ENCODE data around the gene LRRC37A.
"Not testable (repeated sequence)": the region's sequence is repeated elsewhere in the genome, so short reads cannot be mapped to it uniquely, and the experiment has no call there.

DNA sequence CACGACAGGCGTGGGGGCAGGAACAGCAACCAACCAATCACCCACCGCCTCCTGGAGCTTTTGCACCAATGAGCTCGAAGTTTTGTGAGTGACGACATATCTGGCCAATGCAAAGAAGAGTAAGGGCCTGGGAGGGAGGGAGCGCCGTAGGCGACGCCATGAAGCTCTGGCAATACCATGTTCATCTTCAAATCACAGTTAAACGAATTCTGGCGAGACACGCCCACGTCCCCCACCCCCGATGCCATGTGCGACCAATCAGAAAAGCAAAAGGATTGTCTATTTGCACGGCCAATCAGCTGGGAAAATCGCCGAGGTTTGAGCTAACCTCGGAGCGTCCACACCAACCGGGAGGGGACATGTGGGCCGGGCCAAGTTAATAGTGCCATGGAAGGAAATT lies 66.8 kb downstream of the LRRC37A start, which contains the start of gene ARL17B:
- TF ChIP-seq, protein P1, sequence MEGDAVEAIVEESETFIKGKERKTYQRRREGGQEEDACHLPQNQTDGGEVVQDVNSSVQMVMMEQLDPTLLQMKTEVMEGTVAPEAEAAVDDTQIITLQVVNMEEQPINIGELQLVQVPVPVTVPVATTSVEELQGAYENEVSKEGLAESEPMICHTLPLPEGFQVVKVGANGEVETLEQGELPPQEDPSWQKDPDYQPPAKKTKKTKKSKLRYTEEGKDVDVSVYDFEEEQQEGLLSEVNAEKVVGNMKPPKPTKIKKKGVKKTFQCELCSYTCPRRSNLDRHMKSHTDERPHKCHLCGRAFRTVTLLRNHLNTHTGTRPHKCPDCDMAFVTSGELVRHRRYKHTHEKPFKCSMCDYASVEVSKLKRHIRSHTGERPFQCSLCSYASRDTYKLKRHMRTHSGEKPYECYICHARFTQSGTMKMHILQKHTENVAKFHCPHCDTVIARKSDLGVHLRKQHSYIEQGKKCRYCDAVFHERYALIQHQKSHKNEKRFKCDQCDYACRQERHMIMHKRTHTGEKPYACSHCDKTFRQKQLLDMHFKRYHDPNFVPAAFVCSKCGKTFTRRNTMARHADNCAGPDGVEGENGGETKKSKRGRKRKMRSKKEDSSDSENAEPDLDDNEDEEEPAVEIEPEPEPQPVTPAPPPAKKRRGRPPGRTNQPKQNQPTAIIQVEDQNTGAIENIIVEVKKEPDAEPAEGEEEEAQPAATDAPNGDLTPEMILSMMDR (IDR thresholded peaks at IDR 0.05 in 2 of 3, conservative IDR thresholded peaks at IDR 0.05 in 1 of 3; ENCODE audit: borderline replicate concordance in 1 of 3, insufficient read depth in 1 of 3, low read depth in 2 of 3, low read length in 2 of 3): not testable (repeated sequence)
- TF ChIP-seq JUND (IDR thresholded peaks at IDR 0.05); EGR1 (IDR thresholded peaks at IDR 0.05; ENCODE audit: low read depth); YY1 (IDR thresholded peaks at IDR 0.05; ENCODE audit: extremely low read depth, insufficient replicate concordance, low read depth, low read length); CEBPB (IDR thresholded peaks at IDR 0.05; ENCODE audit: low read depth); EZH2phosphoT487 (IDR thresholded peaks at IDR 0.05; ENCODE audit: borderline replicate concordance); POLR2A (IDR thresholded peaks at IDR 0.05; ENCODE audit: borderline replicate concordance, extremely low read depth, insufficient read depth, insufficient read length); POLR2AphosphoS5 (IDR thresholded peaks at IDR 0.05; ENCODE audit: low read depth, low read length); EZH2 (IDR thresholded peaks at IDR 0.05); SIN3A (IDR thresholded peaks at IDR 0.05; ENCODE audit: low read depth); RAD21 (IDR thresholded peaks at IDR 0.05; ENCODE audit: low read depth): not testable (repeated sequence)
- TF ChIP-seq, protein P2, sequence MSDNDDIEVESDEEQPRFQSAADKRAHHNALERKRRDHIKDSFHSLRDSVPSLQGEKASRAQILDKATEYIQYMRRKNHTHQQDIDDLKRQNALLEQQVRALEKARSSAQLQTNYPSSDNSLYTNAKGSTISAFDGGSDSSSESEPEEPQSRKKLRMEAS (IDR thresholded peaks at IDR 0.05): not testable (repeated sequence)
- TF ChIP-seq, protein P3, sequence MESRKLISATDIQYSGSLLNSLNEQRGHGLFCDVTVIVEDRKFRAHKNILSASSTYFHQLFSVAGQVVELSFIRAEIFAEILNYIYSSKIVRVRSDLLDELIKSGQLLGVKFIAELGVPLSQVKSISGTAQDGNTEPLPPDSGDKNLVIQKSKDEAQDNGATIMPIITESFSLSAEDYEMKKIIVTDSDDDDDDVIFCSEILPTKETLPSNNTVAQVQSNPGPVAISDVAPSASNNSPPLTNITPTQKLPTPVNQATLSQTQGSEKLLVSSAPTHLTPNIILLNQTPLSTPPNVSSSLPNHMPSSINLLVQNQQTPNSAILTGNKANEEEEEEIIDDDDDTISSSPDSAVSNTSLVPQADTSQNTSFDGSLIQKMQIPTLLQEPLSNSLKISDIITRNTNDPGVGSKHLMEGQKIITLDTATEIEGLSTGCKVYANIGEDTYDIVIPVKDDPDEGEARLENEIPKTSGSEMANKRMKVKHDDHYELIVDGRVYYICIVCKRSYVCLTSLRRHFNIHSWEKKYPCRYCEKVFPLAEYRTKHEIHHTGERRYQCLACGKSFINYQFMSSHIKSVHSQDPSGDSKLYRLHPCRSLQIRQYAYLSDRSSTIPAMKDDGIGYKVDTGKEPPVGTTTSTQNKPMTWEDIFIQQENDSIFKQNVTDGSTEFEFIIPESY (IDR thresholded peaks at IDR 0.05; ENCODE audit: extremely low read depth, insufficient replicate concordance, low read length): not testable (repeated sequence)
- peak; percentile 45 for TF ChIP-seq SP1 (IDR thresholded peaks at IDR 0.05; ENCODE audit: low read depth)

Measured in HCT116 (cell line).